22Rv1 (cell line): ENCODE results near the gene GCC1.

Source experiments
- H3K27ac ChIP-seq: fragments of 450-650 bp; 2 replicates; pipeline ENCODE4 v1.5.1; 2017
- CTCF ChIP-seq: fragments of 450-650 bp; IDR thresholded peaks from 2 replicates; pipeline ENCODE4 v1.5.1; 2017; ENCODE audit warnings: mild to moderate bottlenecking
- ZFX ChIP-seq: fragments of 450-650 bp; IDR thresholded peaks from 2 replicates; pipeline ENCODE4 v1.6.1; 2017; ENCODE audit warnings: antibody characterized with exemption, borderline replicate concordance

GCC1 gene

GRCh38 chr7:127556404-127556803 is 29.0 kb downstream of the GCC1 start:
- TF ChIP-seq ZFX (no peak), CTCF (no peak)
- H3K27ac ChIP-seq = no peak overlapping the region

GRCh38 chr7:127551941-127552340 is 33.5 kb downstream of the GCC1 start:
- TF ChIP-seq ZFX = no peak
- no peak for TF ChIP-seq CTCF
- H3K27ac ChIP-seq = no peak overlapping the region

- no peak overlapping the region for H3K27ac ChIP-seq
- TF ChIP-seq CTCF (peak; percentile 41; the same call in 1 of the 2 replicates), ZFX (no peak)
Measured at GRCh38 chr7:127550247-127550646, 35.1 kb downstream of the GCC1 start.

- TF ChIP-seq CTCF (no peak), ZFX (no peak)
- H3K27ac ChIP-seq = no peak overlapping the region
Measured at GRCh38 chr7:127546313-127546712, 39.1 kb downstream of the GCC1 start.

- H3K27ac ChIP-seq = no peak overlapping the region
- no peak for TF ChIP-seq ZFX
- no peak for TF ChIP-seq CTCF
Measured at GRCh38 chr7:127541548-127541947, 43.8 kb downstream of the GCC1 start.

- peak overlapping the region; percentile 57; the same call in 1 of the 2 replicates for H3K27ac ChIP-seq
Measured at GRCh38 chr7:127540461-127540860, 44.9 kb downstream of the GCC1 start.

GRCh38 chr7:127539116-127539515 is 46.3 kb downstream of the GCC1 start:
- peak overlapping the region; percentile 57 for H3K27ac ChIP-seq
- no peak for TF ChIP-seq CTCF
- TF ChIP-seq ZFX = no peak

- TF ChIP-seq ZFX = no peak
- TF ChIP-seq CTCF = no peak
- H3K27ac ChIP-seq = no peak overlapping the region
Measured at GRCh38 chr7:127536741-127537140, 48.7 kb downstream of the GCC1 start.
